ENCODE results near the gene SLC9A7. TPM values are rescaled to one million over a fixed set of nuclear protein-coding genes. Genes with fewer than 3 reads are reported as not detected.

The SLC9A7 gene
- total RNA-seq, 2 donors from 2014 or later = 1.8 to 1.9 TPM

GRCh38 chrX:46561824-46562657 lies 196.9 kb downstream of the SLC9A7 start:
- no peak for DNase-seq (ENCODE audit: low spot score)
- intact Hi-C loops (cut with DNase I) = no loop called here

- no peak for DNase-seq (ENCODE audit: low spot score)
- intact Hi-C loops (cut with DNase I) = no loop called here
Observed at GRCh38 chrX:46559062-46559461, 199.9 kb downstream of the SLC9A7 start.

GRCh38 chrX:46554942-46555341 lies 204.0 kb downstream of the SLC9A7 start:
- DNase-seq (ENCODE audit: low spot score) = no peak
- intact Hi-C loops (cut with DNase I) = no loop called here

GRCh38 chrX:46553935-46554334 lies 205.0 kb downstream of the SLC9A7 start:
- intact Hi-C loops (cut with DNase I) = no loop called here
- no peak for DNase-seq (ENCODE audit: low spot score)

GRCh38 chrX:46551494-46552128 lies 207.3 kb downstream of the SLC9A7 start:
- no peak for DNase-seq (ENCODE audit: low spot score)
- intact Hi-C loops (cut with DNase I) = no loop called here

GRCh38 chrX:46549914-46550313 lies 209.0 kb downstream of the SLC9A7 start:
- intact Hi-C loops (cut with DNase I) = no loop called here
- DNase-seq (ENCODE audit: low spot score) = no peak

Other genes with a start within 250 kb of the SLC9A7 start
- 1 to 10 TPM; 4.6 to 5.6 TPM for gene ZNF674, start 213.7 kb downstream of the SLC9A7 start, total RNA-seq
- 1 to 10 TPM; 6.0 to 7.3 TPM for gene CHST7, start 185.4 kb downstream of the SLC9A7 start, total RNA-seq
- gene RP2, start 77.9 kb upstream of the SLC9A7 start, total RNA-seq = 10 to 100 TPM; 10.6 to 13.1 TPM
- 1 to 10 TPM; 3.1 to 6.6 TPM for gene JADE3, start 153.3 kb upstream of the SLC9A7 start, total RNA-seq